ENCODE results near the gene ORC3.

The ORC3 gene

DNA sequence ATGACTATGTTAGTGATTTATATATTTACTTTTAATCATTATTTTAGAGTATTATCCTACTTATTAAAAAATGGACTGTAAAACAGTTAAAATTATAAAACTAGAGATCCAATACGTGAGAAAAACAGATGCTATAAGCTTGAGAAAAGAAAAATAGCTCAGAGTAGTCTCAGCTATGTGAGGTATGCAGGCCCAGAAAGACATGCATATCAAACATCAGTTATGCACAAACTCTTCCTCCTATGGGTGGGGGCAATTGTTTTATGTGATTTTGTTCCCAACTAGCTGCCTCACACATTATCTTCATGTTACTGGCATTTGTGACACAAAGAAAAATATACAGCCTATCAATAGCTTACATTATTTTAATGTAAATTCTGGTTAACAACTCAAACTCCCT lies 28.9 kb upstream of the ORC3 start:
- Histone ChIP-seq H3K4me1 (ENCODE audit: control insufficient read depth, insufficient read depth, low read length) (no peaks in the 10 kb centered on the region), H3K4me3 (ENCODE audit: low read depth, low read length) (no peak overlapping the region), H3K9me3 (ENCODE audit: control insufficient read depth, insufficient read depth, low read depth, low read length) (no peaks in the 10 kb centered on the region), H3K36me3 (ENCODE audit: control insufficient read depth in 2 of 2, insufficient read depth in 1 of 2, low read length in 2 of 2) (peaks cover 37 to 69% of the 10 kb centered on the region in 2 experiments), H3K27ac (ENCODE audit: extremely low read depth, low read depth, low read length) (no peak overlapping the region)
- ChIA-PET CTCF (no interaction called here), POLR2A (no interaction called here)
- TF ChIP-seq ZNF624 (tag by site-specific recombination; IDR thresholded peaks at IDR 0.05), result no peak
- no peak for TF ChIP-seq PRDM1 (tag by site-specific recombination; IDR thresholded peaks at IDR 0.05)
- no peak for TF ChIP-seq ZBTB48 (tag by site-specific recombination; IDR thresholded peaks at IDR 0.05)
- TF ChIP-seq ZNF302 (tag by site-specific recombination; IDR thresholded peaks at IDR 0.05; ENCODE audit: low read depth), result no peak
- TF ChIP-seq ZNF16 (tag by site-specific recombination; IDR thresholded peaks at IDR 0.05; ENCODE audit: low read depth), result no peak
- no peak for TF ChIP-seq ZNF221 (tag by site-specific recombination; IDR thresholded peaks at IDR 0.05; ENCODE audit: borderline replicate concordance)
- no peak for TF ChIP-seq ZEB2 (tag by site-specific recombination; IDR thresholded peaks at IDR 0.05)
- TF ChIP-seq ZNF571 (tag by site-specific recombination; IDR thresholded peaks at IDR 0.05), result no peak
- TF ChIP-seq ZNF76 (tag by site-specific recombination; IDR thresholded peaks at IDR 0.05; ENCODE audit: borderline replicate concordance, low read depth), result no peak
- TF ChIP-seq, protein P1, sequence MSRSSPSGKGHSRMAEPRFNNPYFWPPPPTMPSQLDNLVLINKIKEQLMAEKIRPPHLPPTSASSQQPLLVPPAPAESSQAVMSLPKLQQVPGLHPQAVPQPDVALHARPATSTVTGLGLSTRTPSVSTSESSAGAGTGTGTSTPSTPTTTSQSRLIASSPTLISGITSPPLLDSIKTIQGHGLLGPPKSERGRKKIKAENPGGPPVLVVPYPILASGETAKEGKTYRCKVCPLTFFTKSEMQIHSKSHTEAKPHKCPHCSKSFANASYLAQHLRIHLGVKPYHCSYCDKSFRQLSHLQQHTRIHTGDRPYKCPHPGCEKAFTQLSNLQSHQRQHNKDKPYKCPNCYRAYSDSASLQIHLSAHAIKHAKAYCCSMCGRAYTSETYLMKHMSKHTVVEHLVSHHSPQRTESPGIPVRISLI (tag by site-specific recombination; IDR thresholded peaks at IDR 0.05), result no peak
- TF ChIP-seq ZNF514 (tag by site-specific recombination; IDR thresholded peaks at IDR 0.05), result no peak
- TF ChIP-seq ZNF768 (tag by site-specific recombination; IDR thresholded peaks at IDR 0.05), result no peak
- TF ChIP-seq KLF8 (tag by site-specific recombination; IDR thresholded peaks at IDR 0.05), result no peak
- TF ChIP-seq, protein P2, sequence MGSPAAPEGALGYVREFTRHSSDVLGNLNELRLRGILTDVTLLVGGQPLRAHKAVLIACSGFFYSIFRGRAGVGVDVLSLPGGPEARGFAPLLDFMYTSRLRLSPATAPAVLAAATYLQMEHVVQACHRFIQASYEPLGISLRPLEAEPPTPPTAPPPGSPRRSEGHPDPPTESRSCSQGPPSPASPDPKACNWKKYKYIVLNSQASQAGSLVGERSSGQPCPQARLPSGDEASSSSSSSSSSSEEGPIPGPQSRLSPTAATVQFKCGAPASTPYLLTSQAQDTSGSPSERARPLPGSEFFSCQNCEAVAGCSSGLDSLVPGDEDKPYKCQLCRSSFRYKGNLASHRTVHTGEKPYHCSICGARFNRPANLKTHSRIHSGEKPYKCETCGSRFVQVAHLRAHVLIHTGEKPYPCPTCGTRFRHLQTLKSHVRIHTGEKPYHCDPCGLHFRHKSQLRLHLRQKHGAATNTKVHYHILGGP (tag by site-specific recombination; IDR thresholded peaks at IDR 0.05), result no peak
- TF ChIP-seq ZBTB7A (tag by site-specific recombination; IDR thresholded peaks at IDR 0.05; ENCODE audit: low read depth), result no peak

DNA sequence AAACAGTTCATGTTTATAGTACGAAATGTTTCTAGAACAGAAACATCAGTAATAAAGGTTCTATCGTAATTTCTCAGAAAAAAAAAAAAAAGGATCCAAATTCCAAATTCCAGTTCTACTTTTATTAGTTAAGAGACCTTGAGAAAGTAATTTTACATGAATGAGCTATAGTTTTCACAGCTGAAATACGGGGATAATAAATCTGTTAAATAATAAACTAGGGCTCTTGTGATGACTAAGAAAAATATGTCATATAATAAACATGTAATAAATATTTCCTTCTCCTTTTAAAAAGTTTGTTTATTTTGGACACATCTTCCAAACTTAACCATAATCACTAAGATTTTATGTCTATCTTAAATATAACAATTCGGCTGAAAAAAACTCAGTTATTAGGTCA lies 17.9 kb upstream of the ORC3 start:
- POLR2A ChIA-PET, result no interaction called here
- peaks cover 0 to 15% of the 10 kb centered on the region in 2 experiments; a peak in 2 of 3 replicates for H3K36me3 ChIP-seq (ENCODE audit: control insufficient read depth in 2 of 2, insufficient read depth in 1 of 2, low read length in 2 of 2)
- TF ChIP-seq ZNF610 (tag by site-specific recombination; IDR thresholded peaks at IDR 0.05; ENCODE audit: borderline replicate concordance), result no peak
- TF ChIP-seq, protein P3, sequence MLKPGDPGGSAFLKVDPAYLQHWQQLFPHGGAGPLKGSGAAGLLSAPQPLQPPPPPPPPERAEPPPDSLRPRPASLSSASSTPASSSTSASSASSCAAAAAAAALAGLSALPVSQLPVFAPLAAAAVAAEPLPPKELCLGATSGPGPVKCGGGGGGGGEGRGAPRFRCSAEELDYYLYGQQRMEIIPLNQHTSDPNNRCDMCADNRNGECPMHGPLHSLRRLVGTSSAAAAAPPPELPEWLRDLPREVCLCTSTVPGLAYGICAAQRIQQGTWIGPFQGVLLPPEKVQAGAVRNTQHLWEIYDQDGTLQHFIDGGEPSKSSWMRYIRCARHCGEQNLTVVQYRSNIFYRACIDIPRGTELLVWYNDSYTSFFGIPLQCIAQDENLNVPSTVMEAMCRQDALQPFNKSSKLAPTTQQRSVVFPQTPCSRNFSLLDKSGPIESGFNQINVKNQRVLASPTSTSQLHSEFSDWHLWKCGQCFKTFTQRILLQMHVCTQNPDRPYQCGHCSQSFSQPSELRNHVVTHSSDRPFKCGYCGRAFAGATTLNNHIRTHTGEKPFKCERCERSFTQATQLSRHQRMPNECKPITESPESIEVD (tag by site-specific recombination; IDR thresholded peaks at IDR 0.05), result 0 out of 2 replicates have a peak, but pooled peaks have one; percentile 29
- TF ChIP-seq ZNF843 (tag by site-specific recombination; IDR thresholded peaks at IDR 0.05), result no peak
- 0 out of 2 replicates have a peak, but pooled peaks have one; percentile 18 for TF ChIP-seq FEZF1 (tag by site-specific recombination; IDR thresholded peaks at IDR 0.05)
- TF ChIP-seq, protein P4, sequence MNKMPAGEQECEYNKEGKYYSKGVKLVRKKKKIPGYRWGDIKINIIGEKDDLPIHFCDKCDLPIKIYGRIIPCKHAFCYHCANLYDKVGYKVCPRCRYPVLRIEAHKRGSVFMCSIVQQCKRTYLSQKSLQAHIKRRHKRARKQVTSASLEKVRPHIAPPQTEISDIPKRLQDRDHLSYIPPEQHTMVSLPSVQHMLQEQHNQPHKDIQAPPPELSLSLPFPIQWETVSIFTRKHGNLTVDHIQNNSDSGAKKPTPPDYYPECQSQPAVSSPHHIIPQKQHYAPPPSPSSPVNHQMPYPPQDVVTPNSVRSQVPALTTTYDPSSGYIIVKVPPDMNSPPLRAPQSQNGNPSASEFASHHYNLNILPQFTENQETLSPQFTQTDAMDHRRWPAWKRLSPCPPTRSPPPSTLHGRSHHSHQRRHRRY (tag by site-specific recombination; IDR thresholded peaks at IDR 0.05), result no peak
- no peak for TF ChIP-seq ZFHX2 (tag by site-specific recombination; conservative IDR thresholded peaks at IDR 0.05)
- TF ChIP-seq ZNF366 (tag by site-specific recombination; conservative IDR thresholded peaks at IDR 0.05), result no peak
- CTCF ChIA-PET, result no interaction called here
- H3K9me3 ChIP-seq (ENCODE audit: control insufficient read depth, insufficient read depth, low read depth, low read length), result no peaks in the 10 kb centered on the region
- no peak overlapping the region for H3K4me3 ChIP-seq (ENCODE audit: low read depth, low read length)
- H3K4me1 ChIP-seq (ENCODE audit: control insufficient read depth, insufficient read depth, low read length), result peaks cover 12% of the 10 kb centered on the region; the same call in 1 of the 2 replicates
- H3K27ac ChIP-seq (ENCODE audit: extremely low read depth, low read depth, low read length), result no peak overlapping the region
